Activated CD4-positive, CD25-positive, alpha-beta regulatory T cell treated with anti-CD3 and anti-CD28 coated beads, Interleukin-2, amount 50 U/mL, for 24 hours (primary cell): ENCODE results near the gene INSYN2A.

Experiments
- ATAC-seq, 2 donors: fragments of 150-1000 bp; cut with Tn5 transposase; one replicate each; pipeline ENCODE4 v1.10.0; 2021; ENCODE audit warnings: mild to moderate bottlenecking in 1 of 2, moderate library complexity in 1 of 2

INSYN2A gene

DNA sequence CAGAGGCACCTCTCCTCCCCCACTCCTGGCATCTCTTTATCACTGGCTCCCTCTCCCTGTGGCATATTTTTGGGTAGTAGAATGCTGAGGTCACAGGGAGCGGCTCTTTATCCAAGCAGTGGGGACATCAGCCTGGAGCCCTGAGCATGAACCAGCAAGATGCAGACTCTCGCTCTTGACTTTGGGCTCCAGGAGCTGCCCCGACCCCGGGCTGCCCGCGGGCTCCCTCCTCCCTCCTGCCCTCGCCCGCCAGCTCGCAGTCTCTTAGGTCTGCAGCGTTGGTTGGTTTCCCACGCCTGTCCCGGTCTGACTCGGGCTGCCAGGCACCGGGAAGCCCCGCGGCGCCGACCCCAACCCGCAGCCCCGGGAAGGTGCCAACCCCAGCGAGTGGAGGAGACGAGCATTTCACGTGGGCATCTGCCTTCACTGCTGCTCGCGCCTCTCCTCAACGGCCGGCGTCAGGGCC is 1.3 kb downstream of the INSYN2A start:
- no peak for ATAC-seq

DNA sequence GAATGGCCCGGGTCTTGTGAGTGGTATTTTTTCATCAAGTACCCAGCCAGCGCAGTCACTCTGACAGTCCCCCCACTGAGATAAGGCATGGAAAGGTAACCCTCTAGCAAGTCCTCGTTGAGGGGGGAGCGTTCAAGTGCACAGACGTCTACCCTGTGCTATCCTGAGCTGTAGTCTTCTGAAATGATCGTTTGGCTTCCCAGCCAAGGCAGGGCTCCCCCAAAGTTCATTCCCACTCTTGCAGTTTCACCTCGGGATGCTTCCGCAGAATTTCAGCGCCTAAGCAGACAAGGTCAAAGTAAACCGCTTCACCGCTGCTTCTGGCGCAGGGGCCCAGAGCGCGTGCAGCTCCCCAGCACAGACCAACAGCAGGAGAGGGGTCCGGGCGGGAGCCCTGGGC is 1.8 kb downstream of the INSYN2A start:
- ATAC-seq, result no peak

DNA sequence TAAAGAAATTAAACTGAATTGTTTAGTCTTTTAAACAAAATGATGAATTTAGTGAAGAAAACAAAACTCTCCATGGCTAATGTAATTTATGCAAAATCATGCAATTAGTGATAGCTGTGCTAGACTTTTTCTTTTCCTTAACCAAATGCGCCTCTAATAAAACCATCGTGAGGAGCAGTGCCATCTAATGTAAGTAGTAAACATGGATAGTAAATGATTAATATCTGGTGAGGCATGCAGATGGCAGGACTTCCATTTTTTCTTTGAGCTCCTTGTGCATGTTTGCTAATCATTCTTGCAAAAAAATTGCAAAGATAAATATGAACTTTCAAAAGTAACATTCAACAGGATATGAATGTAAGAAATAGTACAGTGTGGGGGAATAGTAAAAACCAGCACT is 2.3 kb downstream of the INSYN2A start:
- ATAC-seq, result no peak

DNA sequence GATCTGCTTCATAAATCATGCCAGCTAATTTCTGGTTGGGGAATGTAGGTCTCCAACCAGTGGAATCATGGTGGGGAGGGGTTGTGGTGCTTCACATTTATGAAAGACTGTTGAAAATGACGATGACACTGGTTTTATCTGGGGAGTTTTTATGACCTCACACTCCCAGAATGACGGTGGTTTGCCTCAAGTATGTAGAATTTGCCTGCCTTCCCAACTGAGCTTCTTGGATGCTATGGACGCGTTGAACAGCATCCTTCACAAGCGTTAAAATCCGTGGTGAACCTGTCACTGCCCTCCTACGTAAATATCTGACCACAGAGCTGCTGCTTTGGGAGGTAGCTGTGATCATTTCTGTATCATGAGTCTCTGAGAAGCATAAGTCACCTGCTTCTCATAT is 3.3 kb downstream of the INSYN2A start:
- ATAC-seq, result no peak

DNA sequence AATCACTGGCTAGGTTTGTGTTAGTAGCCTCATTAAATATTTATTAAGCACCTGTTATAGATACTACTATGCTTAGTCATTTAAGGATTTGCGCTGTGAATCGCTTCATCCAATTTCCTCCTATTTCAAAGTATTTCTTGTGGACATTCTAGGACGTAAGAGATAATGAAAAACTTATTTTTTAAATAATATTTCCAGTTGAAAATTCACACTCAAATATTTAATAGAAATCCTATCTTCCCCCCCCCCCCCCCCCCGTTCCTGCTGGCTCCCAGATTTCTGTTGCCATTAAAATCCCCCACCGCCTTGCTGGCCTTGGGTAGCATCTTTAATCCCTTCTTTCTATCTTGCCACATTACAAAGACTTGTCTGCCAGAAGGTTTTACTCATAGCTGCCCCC is 6.0 kb downstream of the INSYN2A start:
- no peak for ATAC-seq

DNA sequence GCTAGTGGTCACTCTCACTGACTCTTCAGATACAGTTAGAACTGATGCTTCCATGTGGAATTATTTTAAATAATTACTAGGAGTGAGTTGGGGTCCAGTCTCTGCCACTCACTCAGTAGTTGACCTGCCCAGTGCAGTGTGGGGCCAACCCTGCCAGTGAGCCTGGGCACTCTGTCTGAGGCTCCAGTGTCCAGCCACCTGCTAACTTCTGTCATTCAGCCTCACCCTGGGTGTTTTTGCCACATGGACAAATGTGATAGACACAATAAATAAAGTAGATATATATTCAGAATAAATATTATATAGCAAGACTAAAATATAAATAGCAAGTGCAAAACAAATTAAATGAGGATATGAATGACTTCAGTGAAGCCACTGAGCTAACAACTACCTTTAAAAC is 7.2 kb downstream of the INSYN2A start:
- no peak for ATAC-seq

DNA sequence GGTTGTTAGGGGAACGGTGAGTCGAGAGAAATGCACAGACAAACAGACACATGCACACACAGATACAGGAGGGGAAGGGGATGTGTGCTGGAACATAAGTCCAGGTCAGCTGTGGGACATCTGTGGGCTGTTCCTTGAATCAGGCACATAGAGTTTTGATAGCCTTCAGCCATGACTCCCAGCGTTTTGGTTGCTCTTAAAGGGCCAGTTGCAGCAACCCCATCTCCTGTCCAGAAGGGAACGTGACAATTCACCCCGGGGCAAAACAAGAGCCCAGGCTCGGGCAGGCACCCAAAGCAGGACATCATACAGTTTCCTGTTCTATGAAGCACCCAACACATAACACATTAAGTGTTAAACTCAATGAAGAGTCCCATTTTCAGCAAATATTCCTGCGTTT is 9.6 kb downstream of the INSYN2A start:
- no peak for ATAC-seq

DNA sequence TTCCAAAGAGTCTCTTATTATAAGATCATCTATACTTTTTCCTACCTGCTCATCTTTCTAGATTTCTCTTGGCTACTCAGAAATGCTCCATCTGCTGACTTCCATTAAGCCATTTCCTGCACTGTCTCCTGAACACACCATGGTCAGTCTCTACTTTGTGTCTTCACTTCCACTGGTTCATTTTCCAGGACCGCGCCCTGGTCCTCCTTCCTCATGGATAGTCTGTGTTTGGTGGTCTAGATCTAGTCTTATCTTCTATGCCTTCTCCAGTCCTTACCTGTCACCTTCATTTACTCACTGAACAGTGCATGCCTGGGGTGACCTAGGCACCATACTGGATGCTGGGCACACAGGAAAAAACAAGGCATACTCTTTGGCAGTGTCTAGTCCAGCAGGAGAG is 11.8 kb downstream of the INSYN2A start:
- ATAC-seq, result no peak

DNA sequence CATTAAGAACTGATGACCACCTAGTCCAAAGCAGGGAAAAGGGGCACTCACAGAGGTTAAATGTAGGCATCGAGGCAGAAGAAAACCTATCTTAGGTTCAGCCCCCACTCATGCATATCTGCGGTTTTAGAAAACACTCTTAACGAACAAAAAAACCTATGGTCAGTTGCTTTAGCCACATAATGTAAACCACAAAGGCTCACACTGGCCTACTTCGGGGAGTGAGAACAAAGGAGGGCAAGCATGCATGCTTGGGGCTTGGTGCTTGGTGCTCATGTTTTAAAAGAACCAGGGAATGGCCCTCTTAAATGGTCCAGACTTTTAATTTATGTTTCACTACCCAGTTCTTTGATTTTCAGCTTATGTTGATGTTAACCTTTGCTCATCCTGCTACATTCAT is 14.2 kb downstream of the INSYN2A start:
- no peak for ATAC-seq

DNA sequence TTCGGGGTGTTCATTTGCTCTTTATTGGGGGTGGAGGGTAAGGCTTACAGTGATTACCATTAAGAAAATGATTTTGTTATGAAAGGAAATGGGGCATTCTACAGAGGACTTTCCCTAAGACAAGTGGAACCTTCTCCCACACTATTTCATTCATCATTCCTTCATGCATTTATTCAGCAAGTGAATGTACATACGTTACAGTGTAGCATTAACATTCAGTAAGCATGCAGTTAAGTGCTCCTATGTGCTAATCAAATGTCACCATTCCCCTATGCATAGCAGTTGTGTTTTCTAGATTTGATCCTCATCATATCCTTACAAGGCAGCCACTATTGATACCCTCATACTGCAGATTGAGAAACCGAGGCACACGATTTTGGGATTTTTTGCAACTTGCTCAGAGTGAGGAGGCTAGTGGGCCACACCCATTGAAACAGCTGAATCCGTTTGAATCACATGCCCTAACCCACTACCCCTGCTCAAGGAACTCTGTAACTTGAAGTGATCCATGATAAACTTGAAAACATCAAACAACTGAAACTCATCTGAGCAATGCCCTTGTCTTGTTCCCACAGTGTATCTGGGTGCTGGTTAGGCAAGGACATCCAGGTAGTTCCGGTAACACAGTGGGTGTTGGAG is 16.7 kb downstream of the INSYN2A start:
- ATAC-seq, result no peak

DNA sequence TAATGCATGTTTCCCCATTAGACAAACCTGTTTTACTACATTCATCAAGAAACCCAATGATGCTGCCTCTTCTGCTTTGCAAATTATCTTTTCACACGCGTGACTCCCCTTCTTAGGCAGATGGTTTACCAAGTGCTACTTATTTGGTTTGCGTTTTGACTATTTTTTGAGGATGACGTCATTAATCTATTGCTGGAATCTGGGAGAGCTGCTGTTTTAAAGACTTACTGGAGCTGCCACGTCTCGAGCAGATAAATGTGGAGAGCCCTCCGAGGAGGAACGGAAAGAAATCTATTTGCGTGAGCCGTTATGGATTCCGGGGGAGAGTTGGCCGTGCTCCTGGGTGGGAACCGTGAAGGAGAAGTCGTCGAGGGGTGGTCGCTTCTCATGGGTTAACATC is 19.7 kb downstream of the INSYN2A start:
- no peak for ATAC-seq

DNA sequence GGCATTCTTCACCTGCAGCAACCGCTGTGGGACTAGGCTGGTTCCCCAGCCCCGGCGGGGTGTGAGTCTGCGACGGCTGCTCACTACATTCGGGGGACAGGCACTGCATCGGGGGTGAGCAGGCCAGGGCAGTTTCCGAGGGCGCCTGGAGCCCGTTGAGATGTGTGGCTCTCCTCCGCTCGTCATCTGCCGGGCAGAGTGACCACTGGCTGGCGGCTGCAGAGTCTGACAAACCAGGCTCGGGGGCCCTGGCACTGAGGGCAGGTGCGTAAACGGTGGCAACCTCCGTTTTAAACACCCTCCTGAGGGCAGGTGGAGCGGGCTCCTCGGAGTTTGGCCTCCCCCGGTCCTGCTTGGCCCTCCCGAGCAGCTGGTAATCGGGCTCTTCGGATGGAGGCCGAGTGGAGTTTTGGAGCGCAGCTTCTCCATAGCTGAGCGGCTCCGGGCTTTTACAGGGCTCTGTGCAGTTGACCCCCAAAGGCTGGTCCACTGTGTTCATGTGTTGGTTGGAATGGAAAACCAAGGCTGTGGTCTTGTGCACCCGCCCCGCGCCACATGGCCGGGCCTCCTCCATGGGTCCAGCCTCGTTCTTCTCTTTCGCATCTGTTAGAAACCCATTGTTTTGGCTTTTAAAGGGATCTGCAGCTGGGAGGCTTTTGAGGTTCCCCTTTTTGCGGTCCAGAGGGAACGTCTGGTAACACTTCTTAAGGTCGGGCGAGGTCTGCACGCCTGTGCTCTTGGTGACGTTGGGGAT is 20.9 kb downstream of the INSYN2A start:
- no peak for ATAC-seq

DNA sequence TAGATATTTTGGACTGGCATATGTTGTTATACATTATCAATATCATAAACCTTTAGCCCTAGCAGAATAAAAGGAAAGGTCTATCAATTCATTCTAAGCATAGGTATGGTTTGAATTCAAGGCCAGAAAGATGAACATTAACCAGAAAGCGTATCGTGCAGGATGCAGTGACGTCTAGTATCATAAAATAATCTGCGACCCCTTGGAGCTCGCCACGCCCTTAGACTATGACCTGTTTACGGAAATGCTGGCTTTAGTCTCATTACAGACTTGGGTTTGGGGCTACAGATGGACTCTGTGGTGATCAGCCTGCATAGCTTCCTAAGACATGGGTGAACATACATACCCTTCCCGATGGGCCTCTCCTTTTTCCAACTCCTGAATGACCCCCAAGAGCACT is 21.5 kb downstream of the INSYN2A start:
- no peak for ATAC-seq

DNA sequence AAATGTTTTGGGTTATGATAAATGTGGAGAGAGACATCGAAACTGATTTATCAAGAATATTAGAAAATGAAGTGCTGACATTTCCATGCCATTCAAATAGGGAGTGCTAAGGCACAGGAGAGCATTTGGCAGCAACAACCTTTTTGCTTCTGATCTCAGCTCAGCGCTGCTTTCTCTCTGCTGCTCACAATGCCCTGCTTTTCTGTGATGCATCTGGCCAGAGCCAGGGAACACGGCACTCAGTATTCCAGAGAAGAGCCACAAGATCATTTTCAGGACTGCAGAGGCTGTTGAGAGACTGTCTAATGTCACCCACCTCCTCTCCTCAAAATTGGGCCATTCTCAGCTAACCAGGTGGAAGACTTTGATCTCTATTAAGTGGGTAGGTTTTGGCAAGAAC is 28.1 kb downstream of the INSYN2A start:
- ATAC-seq, result no peak

DNA sequence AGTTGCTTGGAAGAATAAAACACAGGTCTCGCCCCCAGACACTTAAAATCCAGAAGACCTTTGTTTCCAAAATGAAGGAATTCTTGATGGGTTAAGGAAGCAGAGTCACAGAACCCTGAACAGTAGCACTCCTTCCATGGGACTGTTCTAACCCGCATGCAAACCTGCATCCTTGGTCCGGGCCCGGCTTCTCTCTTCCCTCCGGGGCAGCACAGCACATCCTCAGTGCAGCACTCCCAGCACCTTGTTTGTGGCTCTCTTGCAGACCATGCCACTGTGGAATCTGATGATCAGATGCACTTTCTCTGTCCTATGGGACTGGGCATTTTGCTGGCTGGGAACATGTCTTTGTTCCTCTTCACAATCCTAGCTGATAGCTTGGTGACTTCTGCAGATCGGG is 33.5 kb downstream of the INSYN2A start:
- no peak for ATAC-seq

DNA sequence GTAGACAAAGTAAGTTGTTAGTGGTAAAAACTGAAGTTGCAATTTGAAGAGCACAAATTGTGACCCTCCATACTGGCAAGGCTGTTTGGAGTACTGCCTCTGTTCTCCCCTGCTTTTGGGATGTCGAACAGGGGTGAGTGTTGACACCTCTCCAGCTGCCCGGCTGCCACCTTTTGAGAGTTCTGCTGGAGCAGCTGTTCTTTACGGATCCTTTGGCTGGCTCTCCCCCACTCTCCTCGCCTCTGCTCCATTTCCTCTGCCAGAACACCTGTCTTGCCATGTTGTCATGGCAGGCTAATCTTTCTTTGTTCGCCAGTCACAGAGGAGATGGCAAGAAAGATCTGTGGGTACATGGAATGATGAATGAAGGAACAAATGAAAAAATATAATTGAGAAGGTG is 34.9 kb downstream of the INSYN2A start:
- ATAC-seq, result no peak

DNA sequence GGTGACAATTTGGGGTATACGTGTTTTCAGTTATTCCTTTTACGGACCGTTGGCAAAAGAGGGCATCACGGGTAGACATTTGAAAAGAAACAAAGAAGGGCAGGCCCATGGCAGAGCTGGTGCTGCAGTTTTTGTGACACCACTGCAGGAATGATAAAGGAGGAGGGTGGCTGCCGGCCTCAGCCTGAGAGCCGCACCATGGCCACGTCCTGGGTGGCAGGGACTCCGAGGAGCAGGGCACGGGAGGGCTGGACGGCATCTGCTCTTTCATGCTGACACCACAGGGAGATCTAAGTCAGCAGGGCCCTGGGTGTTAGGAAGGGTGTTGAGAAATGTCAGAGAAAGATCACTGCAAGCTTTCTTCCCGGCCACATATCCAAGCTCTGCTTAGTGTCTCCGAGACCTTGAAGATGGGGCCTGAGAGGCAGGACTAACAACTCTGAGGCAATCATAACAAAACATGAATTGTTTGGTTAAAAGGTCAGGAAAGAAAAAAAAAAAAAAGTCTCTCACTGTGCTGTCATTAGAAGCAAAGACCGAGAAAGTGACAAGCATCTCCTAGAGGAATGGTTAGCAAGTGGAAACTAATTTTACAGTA is 36.6 kb downstream of the INSYN2A start:
- ATAC-seq, result no peak

DNA sequence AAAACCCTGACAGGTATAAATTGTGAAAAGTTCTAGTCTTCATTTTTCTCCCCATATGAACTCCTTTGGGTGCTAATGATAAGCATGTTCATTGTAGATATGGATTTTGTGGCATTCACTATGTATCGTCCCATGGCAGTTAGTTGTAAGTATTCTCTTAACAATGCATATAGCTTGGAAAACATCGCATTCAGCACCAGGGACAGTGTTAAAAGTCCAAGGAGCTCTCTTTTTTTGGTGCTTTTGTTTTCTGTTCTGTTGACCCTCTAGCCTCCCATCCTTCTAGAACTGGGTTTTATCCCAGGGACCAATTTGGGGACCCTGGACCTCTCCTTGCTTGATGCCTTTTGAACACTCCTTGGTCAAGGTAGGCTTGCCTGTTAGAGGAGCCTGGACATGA is 37.7 kb downstream of the INSYN2A start:
- ATAC-seq, result no peak

DNA sequence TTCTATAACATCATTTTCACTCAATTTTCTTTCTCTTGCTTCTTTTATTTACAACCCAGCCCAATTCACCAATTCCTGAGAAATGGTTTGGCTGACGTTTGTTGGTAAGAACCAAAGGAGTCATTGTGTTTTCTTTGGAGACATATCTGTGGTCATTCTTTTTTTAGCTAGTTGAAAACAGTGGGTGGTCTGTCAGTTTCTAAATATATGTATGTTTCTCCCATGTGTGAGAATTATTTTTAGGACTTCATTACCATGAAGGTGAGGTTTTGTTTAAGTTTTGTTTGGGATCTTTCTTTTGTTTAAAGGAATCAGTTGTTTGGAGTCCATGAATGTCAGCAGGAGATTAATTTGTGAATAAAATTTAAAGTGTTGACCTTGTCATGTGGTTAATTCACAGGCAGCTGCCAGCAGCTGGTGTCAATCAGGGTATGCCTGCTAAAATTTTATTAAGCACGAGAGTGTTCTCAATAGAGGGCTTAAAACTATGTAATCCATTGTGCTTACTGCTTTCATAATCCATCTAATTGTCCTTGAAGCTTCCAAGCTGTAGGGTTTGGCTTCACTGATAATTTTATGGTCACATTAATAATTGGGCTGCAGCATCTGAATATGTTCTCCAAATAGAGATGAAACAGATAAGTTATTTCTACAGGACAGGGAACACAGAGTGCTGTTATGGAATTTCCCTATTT is 38.7 kb downstream of the INSYN2A start:
- no peak for ATAC-seq

DNA sequence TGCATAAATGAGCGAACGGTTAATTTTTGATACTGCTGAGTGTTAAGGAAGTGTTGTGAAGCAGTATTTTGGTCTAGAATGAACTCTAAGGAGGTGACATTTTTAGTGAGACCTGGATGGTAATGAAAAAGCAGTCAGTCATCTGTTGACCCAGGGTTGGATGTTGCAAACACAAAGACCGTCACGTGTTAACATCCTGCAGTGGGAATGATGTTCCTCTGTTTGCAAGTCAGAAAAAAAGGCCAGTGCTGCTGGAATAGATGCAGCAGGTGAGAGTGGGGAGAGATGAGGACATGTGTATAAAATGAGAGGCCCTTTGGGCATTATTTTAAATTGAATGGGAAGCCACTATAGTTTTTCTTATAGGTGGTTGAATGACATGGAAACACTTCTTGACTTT is 39.3 kb downstream of the INSYN2A start:
- ATAC-seq, result no peak

DNA sequence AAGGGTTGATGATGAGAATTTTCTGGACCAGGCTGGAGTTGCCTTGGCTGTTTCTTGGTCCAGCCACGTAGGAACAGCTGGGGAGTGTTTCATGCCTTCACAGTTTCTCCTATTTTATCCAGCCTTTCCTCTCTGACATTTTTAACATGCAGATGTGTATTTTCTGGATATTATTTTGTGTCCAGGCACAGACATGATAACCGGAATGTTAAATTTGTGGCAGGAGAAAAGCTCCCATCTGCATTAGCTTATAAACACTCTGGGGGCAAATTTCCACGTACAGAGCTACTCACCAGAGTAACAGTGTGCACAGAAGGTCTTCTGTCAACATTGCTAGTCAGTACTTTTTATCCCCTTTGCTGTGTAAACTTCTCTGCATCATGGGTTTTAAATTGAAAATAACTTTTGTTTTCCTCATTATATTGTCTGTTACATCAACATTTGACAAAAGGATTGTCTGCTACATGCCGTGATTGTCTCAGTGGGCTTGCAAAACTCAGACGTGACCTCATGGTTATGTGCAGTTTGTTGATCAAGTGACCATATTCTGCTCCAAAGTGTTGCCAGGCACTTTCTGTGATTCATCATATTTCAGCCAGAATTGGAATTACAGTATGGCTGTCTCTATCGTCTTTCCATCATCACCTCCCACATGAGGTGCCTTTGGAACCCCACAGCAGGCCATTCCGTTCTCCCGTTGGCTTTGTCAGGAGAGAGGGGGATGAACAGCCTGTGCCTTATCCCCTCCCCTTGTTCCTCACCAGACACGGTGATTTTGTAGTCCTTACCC is 41.4 kb downstream of the INSYN2A start:
- ATAC-seq, result no peak

DNA sequence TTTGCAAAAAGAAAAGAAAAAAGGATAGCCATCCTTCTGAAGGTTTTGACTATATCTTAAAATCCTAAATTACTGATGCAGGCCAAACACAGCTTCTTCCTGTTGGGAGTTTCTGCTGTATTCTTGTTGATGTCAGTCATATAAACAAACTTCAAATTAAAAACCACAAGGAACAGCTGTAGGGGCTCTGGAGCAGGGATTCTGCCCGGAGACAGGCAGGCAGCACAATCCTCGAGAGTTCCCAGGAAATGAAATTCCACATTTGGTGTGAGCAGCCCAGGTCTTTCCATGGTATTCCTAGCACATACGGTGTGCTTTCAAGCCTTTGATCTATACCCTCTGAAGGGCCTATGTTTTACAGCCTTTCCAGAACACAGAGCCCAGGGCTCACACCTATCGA is 43.2 kb downstream of the INSYN2A start:
- ATAC-seq, result no peak
